GM18873 (cell line): ENCODE results near the gene NKAPL.
A peak's percentile ranks its signal among the peaks of the same experiment; 100 is the strongest.

Source experiments
- ATAC-seq: cut with Tn5 transposase; IDR thresholded peaks from one replicate; pipeline ENCODE4 v1.9.1; 2021; ENCODE audit warnings: mild to moderate bottlenecking, moderate library complexity, moderate number of reproducible peaks; ENCODE audit not compliant: unreplicated experiment, low FRiP score

The NKAPL gene

DNA sequence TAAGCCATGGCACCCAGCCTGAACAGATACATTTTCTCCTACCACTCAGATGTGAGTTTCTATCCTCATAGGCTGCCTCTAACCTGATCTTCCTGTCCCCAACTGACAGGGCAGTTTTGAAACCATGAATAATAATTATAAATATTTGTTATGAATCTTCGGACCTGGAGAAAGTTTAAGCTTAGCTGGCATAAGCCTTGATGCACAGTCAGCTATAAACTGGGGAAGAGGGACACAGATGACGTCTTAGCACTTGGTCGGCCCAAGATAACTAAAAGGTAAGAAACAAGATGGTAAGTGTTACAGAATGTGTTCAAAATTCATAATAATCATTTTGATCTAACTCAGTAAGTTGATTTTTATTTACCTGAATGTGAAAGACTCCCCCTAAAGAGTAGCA, 15.2 kb upstream of the NKAPL start:
- no peak for ATAC-seq

DNA sequence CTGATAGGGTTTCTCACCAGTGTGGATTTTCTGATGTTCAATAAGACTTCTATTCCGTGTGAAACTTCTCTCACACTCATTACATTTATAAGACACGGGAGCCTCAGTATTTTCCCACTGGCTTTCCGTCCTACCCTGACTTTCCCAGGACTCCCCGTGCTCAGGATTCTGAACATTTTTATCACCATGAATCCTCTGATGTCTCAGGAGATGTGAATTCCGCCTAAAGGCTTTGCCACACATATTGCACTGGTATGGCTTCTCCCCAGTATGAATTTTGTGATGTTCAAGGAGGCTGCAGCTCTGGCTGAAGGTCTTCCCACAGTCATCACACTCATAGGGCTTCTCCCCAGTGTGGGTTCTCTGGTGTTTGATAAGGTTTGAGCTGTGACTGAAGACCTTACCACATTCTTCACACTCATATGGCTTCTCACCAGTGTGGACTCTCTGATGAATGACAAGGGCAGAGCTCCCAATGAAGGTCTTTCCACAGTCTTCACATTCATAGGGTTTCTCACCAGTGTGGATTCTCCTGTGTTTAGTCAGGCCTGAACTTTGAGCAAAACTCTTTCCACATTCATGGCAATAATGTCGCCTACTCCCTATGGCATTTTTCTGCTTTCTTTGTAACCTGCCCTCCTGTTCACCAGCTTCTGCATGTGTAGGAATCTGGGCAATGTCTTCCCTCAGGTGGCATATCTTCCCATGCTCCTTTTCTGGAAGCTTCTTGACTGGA, 13.7 kb upstream of the NKAPL start:
- no peak for ATAC-seq

GRCh38 chr6:28248916-28249315, 10.2 kb upstream of the NKAPL start:
- ATAC-seq: no peak

DNA sequence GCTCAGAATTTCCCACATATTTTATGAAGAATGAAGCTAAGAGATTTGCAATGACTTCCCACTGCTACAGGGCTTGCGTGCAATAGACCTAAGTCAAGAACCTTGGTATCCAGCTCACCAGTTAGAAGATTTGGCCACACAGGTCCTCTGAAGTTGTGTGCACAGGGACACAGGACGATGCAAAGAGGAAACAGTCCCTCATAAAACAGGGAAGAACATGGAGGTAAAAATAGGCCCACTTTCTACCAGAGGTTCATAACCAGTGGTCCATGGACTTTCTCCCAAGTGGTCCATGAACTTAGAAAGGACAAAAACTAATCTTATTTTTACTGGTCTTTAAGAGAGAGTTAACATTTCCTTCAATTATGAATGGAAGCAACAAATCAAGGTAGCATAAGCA, 8.3 kb upstream of the NKAPL start:
- ATAC-seq: no peak

DNA sequence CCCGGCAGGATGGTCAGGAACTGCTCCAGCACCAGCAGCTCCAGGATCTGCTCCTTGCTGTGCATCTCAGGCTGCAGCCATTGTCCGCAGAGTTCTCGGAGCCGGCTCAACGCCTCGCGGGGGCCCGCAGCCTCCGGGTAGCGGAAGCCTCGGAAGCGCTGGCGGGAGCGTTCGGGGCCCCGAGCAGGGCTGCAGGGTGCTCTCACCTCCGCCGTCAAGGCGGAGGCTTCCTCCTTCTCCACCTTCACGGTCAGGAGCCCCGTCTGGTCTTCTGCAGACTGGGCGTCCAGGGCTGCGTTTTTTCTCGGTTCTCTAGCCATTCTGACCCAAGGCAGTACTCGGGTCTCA, 7.5 kb upstream of the NKAPL start:
- no peak for ATAC-seq

GRCh38 chr6:28252009-28252975, 6.8 kb upstream of the NKAPL start, which contains the start of gene ZKSCAN4:
Gene ZKSCAN4, minus strand, starts transcription at chr6:28252269. Its CDS starts 289 bp downstream, at chr6:28251980.
- peak; percentile 71 for ATAC-seq

GRCh38 chr6:28254121-28254519, 5.0 kb upstream of the NKAPL start:
- no peak for ATAC-seq

- ATAC-seq: no peak
These were observed 2.1 kb upstream of the NKAPL start for GRCh38 chr6:28257042-28257441.

- ATAC-seq: no peak
These were observed 4.8 kb downstream of the NKAPL start for GRCh38 chr6:28263922-28264321.

- ATAC-seq: no peak
These were observed 5.8 kb downstream of the NKAPL start for GRCh38 chr6:28264834-28265401.

DNA sequence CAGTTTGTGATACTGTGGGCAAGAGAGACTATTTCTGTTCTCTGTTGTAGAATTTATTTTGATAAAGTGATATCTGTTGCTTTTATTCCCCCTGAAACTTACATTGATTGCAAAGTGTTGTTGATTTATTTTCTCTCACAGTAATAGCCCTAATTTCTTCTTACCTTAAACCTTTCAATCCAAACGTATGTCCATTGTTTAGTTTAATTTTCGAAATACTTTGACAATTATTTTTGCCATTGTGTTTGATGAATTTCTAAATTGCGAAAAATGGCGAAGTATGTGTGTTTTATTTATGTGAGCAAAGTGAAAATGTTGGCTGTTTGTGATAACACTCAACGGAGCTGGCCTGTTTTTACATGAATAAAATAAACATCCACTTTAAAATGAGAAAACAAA, 7.5 kb downstream of the NKAPL start:
- no peak for ATAC-seq

- ATAC-seq: peak; percentile 82
These were observed 8.0 kb downstream of the NKAPL start, which contains the start of gene ZSCAN26 for GRCh38 chr6:28266962-28267694. Gene ZSCAN26, plus strand, starts transcription at chr6:28267143. Its CDS starts 4,777 bp downstream, at chr6:28271920.

DNA sequence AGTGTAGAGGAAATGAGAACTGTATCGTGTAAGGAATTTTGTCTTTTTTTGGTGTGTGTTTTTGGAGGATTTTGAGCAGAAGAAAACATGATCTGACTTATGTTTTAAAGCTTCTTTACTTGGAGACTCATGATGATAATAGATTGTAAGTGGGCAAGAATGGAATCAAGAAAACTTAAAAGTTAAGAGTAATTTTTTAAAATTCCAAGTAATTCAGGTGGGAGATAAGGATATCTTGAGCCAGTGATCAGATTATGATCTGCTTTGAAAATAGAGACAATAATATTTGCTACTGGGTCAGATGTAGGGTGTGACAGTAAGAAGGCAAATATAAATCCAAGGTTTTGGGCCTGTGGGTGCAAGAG, 8.6 kb downstream of the NKAPL start:
- no peak for ATAC-seq

DNA sequence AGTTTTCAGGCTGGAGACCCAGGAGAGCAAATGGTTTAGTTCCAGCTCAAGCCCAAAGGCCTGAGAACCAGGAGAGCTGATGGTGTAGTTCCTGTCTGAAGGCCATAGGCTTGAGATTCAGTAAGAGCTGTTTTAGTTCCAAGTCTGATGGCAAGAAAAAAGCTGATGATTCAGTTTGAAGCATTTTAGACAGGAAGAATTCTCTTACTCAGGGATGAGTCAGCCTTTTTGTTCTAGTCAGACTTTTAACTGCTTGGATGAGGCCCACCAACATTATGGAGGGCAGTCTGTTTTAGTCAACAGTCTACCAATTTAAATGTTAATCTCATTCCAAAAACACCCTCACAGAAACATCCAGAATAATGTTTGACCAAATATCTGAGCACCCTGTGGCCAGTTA, 10.4 kb downstream of the NKAPL start:
- ATAC-seq: no peak

- no peak for ATAC-seq
These were observed 15.8 kb downstream of the NKAPL start for GRCh38 chr6:28274888-28275287.

GRCh38 chr6:28277746-28278145, 18.6 kb downstream of the NKAPL start:
- no peak for ATAC-seq

DNA sequence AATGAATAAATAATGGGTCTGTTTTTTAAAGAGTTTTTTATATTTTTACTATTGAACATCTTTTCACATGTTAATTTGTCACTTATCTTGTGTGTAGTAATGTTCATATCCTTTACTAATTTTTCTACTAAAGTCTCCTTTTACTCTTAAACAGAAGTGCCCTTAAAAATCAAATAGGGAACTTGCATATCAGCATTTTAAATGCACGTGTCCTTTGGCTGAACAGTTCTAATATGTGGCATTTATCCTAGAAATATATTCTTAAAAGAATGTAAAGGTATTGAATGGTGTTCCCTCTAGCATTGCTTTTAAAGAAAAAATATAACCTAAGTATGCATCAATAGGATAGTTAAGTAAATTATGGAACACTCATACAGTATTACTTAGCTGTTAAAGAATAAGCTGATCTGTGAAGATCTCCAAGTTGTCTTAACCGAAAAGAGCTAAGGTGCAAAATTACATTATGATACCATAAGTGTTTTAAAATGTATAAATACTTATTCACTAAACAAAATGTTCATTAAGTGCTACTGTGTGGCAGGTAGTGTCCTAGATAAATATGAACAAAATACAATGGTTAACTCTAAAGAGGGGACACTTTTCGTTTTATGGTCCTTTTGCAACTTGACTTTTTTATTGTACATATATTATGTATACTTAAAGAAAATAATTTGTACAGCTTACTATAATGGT, 21.6 kb downstream of the NKAPL start:
- ATAC-seq: no peak

DNA sequence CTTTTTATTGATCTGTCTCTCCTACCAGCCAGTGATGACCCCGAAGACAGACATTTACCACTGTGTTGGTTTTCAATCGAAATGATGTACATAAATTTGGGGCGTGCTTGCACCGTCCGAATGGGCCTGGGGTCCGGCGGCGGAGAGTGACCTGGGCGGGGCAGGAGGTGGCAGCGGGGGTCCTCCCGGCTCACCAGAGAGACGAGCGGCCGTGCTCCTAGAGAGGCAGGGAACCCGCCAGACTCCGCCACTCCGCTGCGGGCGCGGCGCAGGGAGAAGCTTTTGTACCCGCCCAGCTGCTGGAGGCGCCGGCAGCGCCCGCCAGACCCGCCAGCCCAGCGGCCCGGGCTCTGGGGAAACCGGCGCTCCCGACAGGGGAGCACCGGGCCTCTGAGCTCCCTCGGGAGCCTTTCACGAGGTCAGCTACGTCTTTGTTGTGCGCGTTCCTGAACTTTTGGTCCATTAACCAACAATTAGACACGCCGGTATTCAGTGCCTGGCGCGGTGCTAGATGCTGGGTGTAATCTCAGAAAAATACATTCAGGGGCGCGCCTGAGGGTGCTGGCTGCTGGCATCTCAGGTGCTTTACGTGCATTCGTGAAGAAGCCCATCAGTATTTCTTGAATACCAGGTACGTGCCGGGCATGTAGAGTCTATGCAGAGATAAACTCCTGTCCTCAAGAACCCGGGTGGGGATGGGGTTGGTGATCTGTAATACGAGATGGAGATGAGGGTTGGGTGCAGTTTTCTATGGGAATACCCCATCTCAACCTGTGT, 22.4 kb downstream of the NKAPL start, which contains the start of gene PGBD1:
Gene PGBD1 (plus strand): TSS at position 285 of the 777 bp plus-strand sequence. CDS start 2,242 bp downstream, outside the sequence.
- peak; percentile 53 for ATAC-seq

DNA sequence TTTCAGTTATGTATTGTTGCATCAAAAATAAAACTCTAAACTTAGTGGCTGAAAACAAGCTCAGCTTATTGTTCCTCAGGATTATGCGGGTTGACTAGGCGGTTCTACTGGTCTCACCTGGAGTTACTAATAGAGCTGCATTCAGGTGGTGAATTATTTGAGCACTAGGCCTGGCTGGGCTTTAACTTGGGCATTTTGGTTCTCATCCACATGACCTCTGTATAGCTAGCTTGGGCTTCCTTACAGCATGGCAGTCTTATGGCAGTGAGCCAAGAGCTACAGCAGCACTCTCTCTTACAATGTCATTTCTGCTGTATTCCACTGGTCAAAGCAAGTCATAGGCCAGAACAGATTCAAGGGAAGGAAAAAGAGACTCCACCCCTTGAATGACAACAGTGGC, 23.8 kb downstream of the NKAPL start:
- no peak for ATAC-seq
